Measurements from ENCODE around the gene DNMT3A.

DNMT3A gene

DNA sequence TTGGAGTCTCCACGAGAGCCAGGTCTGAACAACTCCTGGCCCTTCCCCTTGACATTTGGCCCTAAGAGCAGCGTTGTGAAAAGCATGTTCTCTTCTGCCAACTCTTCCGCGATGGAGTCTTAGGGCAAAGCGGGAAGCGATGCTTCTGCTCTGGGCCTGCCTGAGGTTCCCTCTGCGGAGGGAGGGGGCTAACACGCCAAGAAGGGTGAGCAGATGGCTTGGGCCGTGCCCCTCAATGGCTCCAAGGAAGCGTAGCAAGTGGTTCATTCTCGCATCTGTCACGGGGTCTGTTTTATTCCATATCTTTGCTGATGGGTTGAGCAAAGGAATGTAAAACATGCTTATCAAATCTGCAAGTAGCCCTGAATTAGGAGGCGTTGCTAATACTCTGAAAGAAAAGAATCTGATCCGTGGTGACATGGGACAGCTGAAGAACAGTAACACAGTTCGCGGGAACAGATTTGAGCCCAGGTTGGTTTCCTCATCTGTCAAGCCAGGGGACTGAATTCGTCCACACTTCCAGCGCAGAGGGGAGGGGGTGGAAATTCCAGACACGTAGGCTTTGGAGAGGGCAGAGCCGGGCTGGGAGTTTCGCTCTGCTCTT, 38.0 kb downstream of the DNMT3A start:
- no peak for DNase-seq

GRCh38 chr2:25302758-25303375, 38.9 kb downstream of the DNMT3A start:
- DNase-seq: no peak

DNA sequence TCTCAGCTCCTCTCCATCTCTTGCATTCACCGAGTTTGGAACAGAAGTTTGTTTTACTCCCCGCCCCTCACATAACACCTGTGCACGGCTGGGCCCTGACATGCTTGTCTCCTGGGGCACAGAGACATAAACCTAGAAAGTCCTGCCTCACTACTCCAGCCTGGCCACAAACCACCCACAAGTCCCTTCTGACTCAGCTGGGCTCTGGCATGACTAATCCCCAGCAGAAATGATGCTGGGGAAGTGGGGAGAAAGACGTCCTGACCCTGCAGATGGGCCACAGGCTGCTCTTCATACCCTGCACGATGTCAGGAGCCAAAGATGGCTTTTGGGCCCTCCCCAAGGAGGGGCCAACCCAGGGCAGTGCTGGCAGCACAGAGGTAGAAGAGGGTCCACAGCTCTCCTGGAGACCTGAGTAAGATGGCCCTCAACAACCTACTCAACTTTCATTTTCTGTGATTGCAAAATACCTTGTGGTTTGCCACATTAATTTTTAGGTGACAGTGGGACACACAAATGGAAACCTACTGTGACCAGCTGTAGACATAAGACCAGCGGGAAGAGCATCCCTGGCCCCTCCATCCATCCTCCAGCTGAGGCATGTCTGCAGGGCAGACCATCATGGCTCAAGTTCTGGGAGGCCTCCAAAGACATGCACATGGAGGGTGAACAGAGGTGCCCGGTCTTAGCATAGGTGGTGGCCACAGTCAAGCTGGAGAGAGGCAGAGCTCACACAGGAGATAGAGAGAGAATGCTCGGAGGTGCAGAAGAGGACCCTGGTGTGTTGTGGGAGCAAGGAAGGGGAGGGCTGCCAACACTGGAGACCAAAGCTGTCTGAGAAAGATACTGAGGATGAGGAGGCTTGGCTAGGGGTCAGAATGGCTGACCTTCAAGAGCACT, 40.0 kb downstream of the DNMT3A start:
- peak; percentile 72 for DNase-seq

DNA sequence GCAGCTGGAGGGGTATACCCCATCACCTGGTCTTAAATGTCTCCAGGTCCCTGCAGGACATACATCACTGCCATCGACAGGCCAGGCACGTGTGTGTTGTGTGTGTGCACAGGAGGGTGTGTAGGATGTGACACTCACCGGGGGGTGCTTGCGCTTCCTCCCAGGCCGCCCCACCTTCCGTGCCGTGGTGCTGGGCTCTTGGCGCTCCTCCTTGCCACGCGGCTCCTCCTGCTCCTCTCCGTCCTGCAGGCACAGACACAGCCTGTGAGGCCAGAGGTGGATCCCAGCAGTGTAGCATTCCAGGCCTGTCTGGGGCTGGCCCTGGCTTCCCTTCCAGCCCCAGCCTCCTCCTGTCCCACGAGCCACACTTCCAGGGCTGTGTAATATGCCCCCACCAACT, 41.7 kb downstream of the DNMT3A start:
- no peak for DNase-seq

DNA sequence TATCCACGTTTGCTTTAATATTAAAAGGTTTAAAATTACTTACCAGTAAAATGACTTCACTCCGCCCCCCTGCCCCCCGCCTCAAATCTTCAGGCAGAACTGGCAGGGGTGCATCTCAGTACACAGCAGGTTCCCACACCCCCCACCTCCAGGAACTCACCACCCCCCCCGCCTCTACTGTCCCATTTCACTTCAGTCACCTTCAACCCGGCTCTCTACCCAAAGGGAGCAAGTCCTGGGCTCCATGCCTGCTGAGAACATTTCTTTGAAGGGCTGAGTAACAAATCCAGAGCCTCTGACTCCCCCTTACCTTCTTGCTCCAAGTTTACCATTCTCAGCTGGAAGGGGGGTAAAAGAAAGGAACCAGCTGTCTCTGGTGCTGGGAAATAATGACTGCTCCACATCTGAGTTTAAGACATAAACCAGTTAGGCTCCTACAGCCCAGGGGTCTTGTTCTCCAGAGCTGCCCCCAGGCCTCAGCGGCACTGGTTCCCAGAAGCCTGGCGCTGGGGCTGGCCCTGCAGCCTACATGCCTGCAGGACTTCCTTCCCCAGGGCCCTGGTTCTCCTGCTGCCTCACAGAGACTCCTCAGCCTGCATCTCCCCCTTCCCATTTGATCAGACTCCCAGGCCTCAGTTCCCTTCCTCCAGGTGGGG, 42.8 kb downstream of the DNMT3A start:
- DNase-seq: no peak

- DNase-seq: no peak
Measured at GRCh38 chr2:25297738-25298137, 44.0 kb downstream of the DNMT3A start.

DNA sequence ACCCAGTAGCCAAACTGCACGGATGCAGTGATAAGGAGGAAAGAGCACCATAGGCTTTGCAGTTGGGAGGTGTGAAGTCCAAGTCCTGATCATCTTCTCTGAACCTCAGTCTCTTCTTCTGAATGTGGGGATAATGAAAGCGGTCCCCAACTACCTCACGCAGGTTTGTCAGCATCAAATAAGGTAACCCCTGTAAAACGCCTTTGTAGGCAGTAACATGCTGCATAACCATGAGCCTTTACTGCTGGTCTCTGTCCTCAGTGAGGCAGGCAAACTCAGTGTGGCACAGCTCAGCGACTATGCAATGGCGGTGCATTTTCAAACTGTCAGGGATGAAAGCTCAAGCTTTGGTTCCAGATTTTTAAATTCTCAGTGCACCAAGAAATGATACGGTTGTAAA, 46.1 kb downstream of the DNMT3A start:
- no peak for DNase-seq

DNA sequence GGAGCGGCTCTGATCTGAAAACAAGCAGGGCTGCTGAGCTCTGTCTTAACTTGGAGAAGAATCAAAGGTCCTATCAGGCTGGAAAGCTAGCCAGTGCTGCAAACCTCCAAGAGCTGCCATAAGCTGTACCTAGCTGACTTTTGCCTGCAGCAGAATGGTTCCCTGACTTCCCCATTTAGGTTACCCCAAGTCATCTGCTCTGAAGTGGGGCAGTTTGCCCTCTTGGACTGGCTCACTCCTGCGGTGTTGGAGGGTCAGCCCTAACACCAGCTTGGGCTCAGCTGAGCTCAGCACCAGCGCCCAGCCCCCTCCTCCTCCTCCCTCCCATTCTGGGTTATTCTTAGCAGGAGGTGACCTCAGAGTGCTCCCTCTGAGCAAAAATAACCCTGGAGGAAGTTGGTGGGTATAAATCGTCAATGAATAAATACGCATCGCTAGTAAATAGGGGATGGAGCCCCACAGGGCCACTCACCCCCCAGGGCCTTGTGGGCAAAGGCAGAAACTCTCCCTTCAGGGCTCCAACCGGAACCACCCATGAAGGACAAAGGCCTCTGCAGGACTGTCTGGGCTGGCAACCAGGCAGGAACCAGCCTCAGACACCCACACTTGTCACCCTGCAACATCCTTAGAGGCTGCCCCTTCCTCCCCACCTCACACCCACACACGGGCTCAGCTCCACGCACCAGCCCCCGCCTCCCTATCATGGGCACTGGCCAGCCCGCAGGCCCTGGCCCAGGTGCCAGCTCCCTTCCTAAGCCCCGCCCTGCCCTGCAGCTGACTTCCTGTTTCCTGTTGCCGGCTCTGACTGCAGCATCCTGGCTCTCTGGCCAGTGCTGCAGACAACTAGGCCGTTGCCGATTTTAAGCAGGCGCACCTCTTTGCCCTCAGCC, 46.9 kb downstream of the DNMT3A start:
- DNase-seq: peak; percentile 71

DNA sequence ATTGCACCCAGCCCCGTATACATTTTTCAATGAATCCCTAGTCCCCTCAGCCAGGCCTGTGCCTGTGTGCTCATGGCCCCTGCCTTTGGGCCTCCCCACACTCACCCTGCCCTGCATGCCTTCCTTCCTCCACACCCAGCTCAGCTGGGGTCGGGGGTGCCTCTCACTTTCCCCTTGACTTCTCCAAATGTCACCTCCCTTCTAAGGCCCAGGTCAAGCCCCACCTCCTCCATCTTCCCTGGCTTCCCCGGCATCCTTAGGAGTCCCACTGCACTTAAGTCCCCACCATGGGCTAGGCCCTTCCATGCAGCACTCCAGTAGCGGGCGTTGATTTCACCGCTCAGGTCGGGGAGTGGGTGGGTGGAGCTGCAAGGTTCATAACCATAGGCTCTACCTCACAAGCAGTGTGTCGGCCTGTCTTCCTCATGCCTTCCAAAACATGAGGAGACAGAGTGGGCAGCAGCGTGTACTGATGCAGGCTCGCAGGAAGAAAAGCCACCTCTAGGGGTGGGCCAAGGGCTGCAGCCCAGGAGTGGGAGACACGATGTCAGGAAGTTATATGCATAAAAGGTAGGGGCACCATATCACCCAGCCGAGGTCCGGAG, 47.7 kb downstream of the DNMT3A start:
- no peak for DNase-seq

GRCh38 chr2:25293145-25293544, 48.6 kb downstream of the DNMT3A start:
- no peak for DNase-seq

DNA sequence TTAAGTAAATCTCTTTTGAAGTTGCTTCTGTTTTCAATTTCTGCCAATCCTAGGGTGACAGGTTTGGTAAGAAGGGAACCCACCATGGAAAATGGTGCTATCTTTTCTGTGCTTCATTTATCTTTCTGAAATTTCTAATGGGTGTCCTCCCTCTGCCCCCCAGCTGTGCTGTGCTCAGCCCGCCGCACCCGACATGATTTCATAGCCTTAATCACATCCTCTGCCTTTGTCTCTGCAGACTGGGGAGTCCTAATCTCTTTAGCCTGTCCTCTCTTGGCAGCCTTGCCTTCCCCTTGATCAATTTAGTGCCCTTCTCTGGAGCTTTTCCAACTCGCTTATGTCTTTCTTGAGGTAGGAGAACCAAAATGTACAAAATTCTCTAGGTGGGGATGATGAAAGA, 49.3 kb downstream of the DNMT3A start:
- DNase-seq: no peak

DNA sequence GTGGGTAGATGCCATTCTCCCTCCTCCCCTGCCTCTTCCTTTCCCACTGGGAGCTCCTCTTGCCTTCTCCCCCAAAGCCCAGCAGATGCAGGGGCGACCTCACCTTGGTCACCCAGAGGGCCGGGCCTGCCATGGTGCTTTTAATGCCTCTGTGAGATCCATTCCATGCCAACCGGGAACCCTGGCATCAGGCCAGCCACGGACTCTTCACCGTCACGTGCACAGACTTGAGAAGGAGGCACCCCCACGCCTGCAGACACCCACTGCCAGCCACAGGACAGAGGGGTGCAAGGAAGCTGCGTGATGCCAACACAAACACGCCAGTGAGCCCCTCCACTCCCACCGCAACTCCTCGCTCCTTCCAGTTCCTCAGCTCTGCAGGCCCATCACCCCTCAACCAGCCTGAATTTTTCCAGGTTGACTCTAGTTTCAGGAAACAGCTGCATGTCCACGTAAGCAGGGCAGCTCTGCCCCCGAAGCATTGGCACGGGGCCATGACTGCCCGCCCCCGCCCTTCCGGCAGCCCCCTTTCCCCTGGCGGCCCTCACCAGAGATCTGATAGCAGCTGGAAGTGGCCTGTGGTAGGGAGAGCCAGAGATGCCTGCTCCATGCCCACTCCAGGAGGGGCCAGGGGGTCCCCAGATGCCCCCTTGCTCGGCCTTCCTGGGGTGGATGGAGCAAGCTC, 50.8 kb downstream of the DNMT3A start:
- DNase-seq: no peak

DNA sequence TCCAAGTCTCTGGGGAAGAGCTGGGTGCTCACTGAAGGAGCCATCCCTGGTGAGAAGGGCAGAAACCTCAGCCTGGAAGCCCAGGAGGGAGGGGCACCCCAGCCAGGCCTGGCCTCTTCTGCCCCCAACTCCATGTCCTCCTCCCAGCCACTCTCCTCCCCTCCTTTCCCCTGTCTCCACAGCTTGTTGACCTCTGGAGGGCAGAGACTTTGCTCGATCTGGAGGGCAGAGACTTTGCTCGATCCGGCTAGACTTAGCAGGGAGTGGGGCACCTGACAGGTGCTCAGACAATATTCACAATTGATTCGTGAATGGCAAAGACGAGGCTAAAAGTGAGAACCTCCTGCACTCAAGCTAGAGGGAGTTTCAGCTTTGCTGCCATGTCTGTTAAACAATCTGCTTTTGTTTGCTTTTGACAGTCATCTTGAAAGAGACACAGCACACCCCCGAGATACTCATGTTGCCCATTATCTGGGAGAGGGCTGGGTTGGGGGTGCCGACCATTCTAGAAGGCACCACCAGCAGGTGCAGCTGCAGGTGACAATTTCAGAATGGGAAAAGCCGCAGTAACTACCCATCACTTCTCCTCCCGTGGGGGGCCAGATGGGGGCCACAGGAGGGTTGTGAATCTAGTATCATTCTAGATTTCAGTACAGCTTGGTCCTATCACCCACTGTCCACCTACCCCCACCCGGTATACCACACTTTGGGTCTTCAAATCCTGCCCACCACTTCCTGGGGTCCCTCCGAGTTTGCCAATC, 54.8 kb downstream of the DNMT3A start:
- DNase-seq: no peak

GRCh38 chr2:25286025-25286400, 55.7 kb downstream of the DNMT3A start:
- DNase-seq: peak; percentile 32

DNA sequence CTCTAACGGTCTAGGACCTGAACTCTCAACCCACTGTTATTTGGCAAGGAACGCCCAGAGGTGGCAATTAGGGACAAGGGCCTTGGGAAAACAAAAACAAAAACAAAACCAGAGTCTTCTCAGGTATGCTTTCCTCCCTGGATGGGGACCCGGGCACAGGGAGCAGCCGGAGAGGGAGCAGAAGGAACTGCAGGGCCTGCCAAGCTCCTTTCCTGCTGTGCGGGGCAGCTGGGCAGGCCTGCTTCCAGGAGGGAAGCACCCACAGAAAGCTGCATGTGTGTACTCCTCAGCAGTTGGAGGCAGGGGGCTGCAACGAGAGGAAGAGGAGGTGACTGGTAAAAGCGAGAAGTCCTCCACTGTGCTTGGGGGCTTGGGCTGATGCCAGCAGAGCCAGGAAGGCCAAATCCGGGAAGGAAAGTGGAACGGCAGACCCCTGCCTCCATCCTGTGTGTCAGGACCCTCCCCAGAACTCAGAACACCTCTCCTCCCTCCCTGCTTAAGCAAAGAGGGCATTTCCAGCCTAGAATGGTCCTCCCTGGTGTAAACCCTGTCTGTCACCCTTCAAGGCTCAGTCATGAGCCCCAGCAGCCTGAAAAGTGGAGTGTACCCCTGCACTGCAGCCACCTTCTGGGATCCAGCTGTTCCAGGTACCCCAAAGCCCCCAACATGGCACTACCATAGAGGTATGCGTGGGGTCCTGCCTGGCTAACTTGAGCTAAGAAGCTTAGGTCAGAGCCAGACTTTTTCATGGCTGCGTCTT, 56.3 kb downstream of the DNMT3A start:
- DNase-seq: no peak

- no peak for DNase-seq
Measured at GRCh38 chr2:25284756-25285155, 57.0 kb downstream of the DNMT3A start.

DNA sequence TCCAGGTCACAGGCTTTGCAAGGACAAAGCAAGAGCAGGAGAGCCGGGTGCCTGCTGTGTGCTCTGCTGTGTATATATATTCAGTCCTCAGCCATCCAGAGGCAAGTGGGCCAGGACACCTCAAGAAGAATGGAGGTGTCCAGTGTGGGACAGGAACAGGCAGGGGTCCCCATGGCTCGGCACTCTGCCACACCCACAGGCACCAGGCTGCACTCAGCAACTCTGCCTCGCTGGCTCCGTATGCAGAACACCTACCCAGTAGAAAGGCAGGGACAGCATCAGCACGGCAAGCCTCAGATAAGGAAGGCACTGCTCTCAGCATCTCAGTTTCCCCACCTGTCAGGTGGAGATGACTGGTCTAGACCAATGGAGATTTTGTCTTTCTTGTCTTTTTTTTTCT, 57.8 kb downstream of the DNMT3A start:
- no peak for DNase-seq

- no peak for DNase-seq
Measured at GRCh38 chr2:25281941-25282340, 59.8 kb downstream of the DNMT3A start.

GRCh38 chr2:25281522-25281921, 60.2 kb downstream of the DNMT3A start:
- DNase-seq: no peak
